ENCODE measurements around the gene DUSP3. TPM values are rescaled to one million over a fixed set of nuclear protein-coding genes. Genes with fewer than 3 reads are reported as not detected.

Gene DUSP3
- total and polyA plus RNA-seq, 7 donors = 90.1 to 253 (median 208) TPM

DNA sequence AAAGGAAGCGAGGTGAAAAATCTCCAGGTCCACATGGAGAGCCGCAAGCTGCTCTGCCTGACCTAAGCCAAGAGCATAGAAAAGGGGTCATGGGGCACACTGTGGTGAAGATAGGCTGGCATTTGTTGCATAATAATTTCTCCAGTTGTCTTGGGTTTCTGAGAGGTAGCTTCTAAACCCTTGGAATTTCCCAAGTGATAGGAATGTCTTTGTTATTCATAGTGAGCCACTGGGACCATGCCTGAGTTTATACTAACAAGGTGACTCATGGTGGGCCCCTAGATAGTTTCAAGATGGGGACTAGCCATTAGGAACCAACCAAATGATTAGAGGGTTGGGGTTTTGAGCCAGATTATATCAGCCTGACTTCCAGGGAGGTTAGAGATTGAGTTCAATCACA lies 45.8 kb downstream of the DUSP3 start:
- DNase-seq = no peak
- no peak overlapping the region for H3K4me3 ChIP-seq
- no peak for ATAC-seq
- WGBS, 3 donors = 94 to 100% (median 97%) methylated on average over 2 of the region's 2 CpGs
- H3K27me3 ChIP-seq (ENCODE audit: insufficient read depth in 3 of 3, low read length in 2 of 3) = no peaks in the 10 kb centered on the region
- H3K4me1 ChIP-seq = no peaks in the 10 kb centered on the region
- no peak overlapping the region for H3K27ac ChIP-seq
- intact Hi-C loops (cut with DNase I) = no loop called here
- H3K36me3 ChIP-seq (ENCODE audit: insufficient read depth in 1 of 2, low read depth in 1 of 2) = no peaks in the 10 kb centered on the region
- no peaks in the 10 kb centered on the region for H3K9me3 ChIP-seq
- TF ChIP-seq, protein P1, sequence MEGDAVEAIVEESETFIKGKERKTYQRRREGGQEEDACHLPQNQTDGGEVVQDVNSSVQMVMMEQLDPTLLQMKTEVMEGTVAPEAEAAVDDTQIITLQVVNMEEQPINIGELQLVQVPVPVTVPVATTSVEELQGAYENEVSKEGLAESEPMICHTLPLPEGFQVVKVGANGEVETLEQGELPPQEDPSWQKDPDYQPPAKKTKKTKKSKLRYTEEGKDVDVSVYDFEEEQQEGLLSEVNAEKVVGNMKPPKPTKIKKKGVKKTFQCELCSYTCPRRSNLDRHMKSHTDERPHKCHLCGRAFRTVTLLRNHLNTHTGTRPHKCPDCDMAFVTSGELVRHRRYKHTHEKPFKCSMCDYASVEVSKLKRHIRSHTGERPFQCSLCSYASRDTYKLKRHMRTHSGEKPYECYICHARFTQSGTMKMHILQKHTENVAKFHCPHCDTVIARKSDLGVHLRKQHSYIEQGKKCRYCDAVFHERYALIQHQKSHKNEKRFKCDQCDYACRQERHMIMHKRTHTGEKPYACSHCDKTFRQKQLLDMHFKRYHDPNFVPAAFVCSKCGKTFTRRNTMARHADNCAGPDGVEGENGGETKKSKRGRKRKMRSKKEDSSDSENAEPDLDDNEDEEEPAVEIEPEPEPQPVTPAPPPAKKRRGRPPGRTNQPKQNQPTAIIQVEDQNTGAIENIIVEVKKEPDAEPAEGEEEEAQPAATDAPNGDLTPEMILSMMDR (IDR thresholded peaks at IDR 0.05) = no peak

DNA sequence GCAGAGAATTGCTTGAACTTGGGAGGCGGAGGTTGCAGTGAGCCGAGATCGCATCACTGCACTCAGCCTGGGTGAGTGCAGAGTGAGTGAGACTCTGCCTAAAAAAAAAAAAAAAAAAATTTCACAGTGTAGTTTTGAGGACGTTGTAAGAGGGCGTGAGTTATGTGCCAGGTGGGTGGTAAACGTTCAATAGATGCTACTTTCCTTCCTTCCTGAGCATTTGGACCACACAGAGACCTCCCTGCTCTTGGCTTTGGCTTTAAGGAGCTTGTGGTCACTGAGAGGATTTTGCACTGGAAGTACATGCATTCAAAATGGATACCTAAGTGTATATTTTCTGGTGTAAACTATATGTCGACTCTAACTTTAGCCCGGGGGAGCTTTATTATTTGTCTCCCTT lies 50.7 kb downstream of the DUSP3 start:
- Histone ChIP-seq H3K4me1 (no peaks in the 10 kb centered on the region), H3K4me3 (no peak overlapping the region), H3K27me3 (ENCODE audit: insufficient read depth in 3 of 3, low read length in 2 of 3) (no peaks in the 10 kb centered on the region), H3K27ac (no peak overlapping the region), H3K9me3 (no peaks in the 10 kb centered on the region), H3K36me3 (ENCODE audit: insufficient read depth in 1 of 2, low read depth in 1 of 2) (no peaks in the 10 kb centered on the region)
- 68 to 75% (median 72%) methylated on average over 8 of the region's 8 CpGs for WGBS, 3 donors
- intact Hi-C loops (cut with DNase I) = no loop called here
- DNase-seq = no peak
- ATAC-seq = no peak
- TF ChIP-seq, protein P1 (IDR thresholded peaks at IDR 0.05) = no peak

DNA sequence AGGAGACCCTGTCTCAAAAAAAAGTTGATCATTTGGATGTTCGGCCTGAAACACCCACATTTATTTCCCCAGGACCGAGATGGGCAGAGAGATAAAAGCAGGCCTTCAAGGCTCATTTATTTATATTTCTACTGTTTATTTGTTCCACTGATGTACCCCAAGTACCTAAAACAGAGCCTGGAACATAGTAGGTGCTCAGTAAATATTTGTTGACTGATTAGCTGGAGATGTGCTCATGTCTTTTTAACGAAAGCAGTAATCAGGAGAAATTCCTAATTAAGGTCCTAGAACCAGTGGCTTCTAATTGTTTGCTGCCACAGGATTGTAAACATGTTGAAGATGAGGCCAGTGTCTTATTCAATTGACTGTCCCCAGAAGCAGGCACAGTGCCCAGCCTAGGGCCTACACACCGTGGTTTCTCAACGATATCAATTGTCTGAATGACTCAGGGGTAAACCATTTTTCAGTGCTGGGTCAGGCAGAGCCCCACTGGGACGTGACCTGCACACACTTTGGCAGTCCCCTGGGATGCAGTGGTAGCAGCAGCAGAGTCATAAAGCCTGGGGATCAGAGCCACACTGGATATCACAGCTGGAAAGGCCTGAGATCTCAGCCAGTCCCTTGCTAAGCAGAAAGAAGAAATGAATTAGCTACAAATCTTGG lies 54.9 kb downstream of the DUSP3 start:
- TF ChIP-seq, protein P1 (IDR thresholded peaks at IDR 0.05) = no peak
- 53 to 61% (median 55%) methylated on average over 6 of the region's 6 CpGs for WGBS, 3 donors
- peak; percentile 67 to 96 (median 89) for ATAC-seq

DNA sequence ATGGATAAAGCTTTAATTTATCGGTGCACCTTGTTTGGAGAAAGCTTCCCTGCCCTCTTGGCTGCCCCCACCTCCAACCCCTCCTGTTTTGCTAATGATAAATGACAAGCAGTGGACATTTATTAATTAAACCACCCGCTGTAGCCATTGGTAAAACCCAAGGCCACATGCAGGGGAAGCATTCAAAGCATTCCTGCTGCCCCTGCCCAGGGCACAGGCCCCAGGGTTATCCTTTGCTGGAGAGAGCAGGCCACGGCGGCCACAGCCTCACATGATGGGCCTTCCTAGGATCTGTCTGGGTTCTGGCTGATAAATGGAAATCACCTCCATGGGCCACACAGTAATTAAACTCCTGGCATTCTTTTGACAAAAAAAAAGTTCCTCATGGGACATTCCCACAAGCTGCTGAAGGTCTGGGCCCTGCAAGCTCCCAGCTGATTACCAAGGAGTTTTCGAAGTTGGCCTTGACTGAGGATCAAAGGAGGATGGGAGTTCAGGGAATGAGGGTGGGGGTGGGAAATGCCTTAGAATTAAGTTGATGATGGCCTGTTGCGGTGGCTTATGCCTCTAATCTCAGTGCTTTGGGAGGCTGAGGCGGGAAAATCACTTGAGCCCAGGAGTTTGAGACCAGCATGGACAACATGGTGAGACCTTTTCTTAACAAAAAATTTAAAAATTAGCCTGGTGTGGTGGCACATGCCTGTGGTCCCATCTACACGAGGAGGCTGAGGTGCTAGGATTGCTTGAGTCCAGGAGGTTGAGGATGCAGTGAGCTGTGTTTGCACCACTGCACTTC lies 55.7 kb downstream of the DUSP3 start:
- 74 to 81% (median 74%) methylated on average over 8 of the region's 8 CpGs for WGBS, 3 donors
- no peak overlapping the region for H3K4me3 ChIP-seq
- TF ChIP-seq, protein P1 (IDR thresholded peaks at IDR 0.05) = no peak
- intact Hi-C loops (cut with DNase I) = no loop called here
- H3K36me3 ChIP-seq (ENCODE audit: insufficient read depth in 1 of 2, low read depth in 1 of 2) = no peaks in the 10 kb centered on the region
- H3K27ac ChIP-seq = no peak overlapping the region
- H3K9me3 ChIP-seq = no peaks in the 10 kb centered on the region
- ATAC-seq = no peak
- no peak for DNase-seq
- H3K27me3 ChIP-seq (ENCODE audit: insufficient read depth in 3 of 3, low read length in 2 of 3) = peaks cover 0 to 8% (median 0%) of the 10 kb centered on the region in 3 donors
- peaks cover 6% of the 10 kb centered on the region for H3K4me1 ChIP-seq

More for the DNA sequence above, 54.9 kb downstream of the DUSP3 start:
- peak; percentile 60 to 66 for DNase-seq
- Histone ChIP-seq H3K9me3 (no peaks in the 10 kb centered on the region), H3K27ac (peak overlapping the region; percentile 6), H3K4me1 (peaks cover 6% of the 10 kb centered on the region), H3K4me3 (no peak overlapping the region), H3K27me3 (ENCODE audit: insufficient read depth in 3 of 3, low read length in 2 of 3) (peaks cover 0 to 8% (median 0%) of the 10 kb centered on the region in 3 donors), H3K36me3 (ENCODE audit: insufficient read depth in 1 of 2, low read depth in 1 of 2) (no peaks in the 10 kb centered on the region)
- intact Hi-C loops (cut with DNase I) = no loop called here
